WERI-Rb-1 (cell line): Measurements from ENCODE around the gene TAF13.

Experiments used
- DNase-seq: peaks from one replicate; pipeline ENCODE4 v3.0.0-alpha.2; 2020
- H3K27ac ChIP-seq: fragments of 250-450 bp; sonication (Bioruptor Pico); 2 replicates; pipeline ENCODE4 v1.5.1; 2020; ENCODE audit warnings: mild to moderate bottlenecking, moderate library complexity
- H3K27me3 ChIP-seq: fragments of 250-450 bp; sonication (Bioruptor Pico); 2 replicates; pipeline ENCODE4 v1.5.1; 2021; ENCODE audit warnings: mild to moderate bottlenecking, low read depth, moderate library complexity; ENCODE audit not compliant: insufficient read depth, severe bottlenecking
- H3K36me3 ChIP-seq: fragments of 250-450 bp; sonication (Bioruptor Pico); 2 replicates; pipeline ENCODE4 v1.5.1; 2020; ENCODE audit warnings: mild to moderate bottlenecking, moderate library complexity
- H3K4me3 ChIP-seq: 2 replicates; pipeline ENCODE4 v1.5.1; 2011; ENCODE audit warnings: low read depth, mild to moderate bottlenecking, control low read depth, low read length
- H3K9me3 ChIP-seq: fragments of 250-450 bp; sonication (Bioruptor Pico); 2 replicates; pipeline ENCODE4 v1.5.1; 2021; ENCODE audit warnings: mild to moderate bottlenecking, moderate library complexity; ENCODE audit not compliant: severe bottlenecking
- CTCF ChIP-seq: IDR thresholded peaks from 2 replicates; pipeline ENCODE4 v1.5.1; 2011; ENCODE audit warnings: low read depth, mild to moderate bottlenecking, control low read depth, inconsistent platforms, low read length

Gene TAF13

DNA sequence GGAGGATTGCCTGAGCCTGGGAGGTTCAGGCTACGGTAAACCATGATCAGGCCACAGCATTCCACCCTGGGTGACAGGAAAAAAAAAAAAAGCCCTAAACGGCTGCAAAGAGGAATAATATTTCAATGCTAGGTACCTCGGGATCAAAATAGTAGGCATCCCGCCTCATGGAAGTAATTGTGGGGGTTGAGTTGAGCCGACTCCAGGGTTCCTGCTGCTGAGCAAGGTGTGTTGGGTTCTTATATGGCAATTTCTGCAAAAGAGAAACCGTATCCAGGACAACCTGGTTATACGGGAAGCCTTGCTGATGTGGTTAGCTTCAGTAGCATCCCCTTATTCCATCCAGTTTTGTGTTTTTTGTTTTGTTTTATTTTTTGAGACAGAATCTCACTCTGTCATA, 32.0 kb upstream of the TAF13 start:
- TF ChIP-seq CTCF, result no peak
- Histone ChIP-seq H3K27me3 (no peaks in the 10 kb centered on the region), H3K27ac (no peak overlapping the region), H3K9me3 (no peaks in the 10 kb centered on the region), H3K36me3 (no peaks in the 10 kb centered on the region), H3K4me3 (no peak overlapping the region)
- DNase-seq, result no peak

- DNase-seq, result no peak
- TF ChIP-seq CTCF, result no peak
- H3K4me3 ChIP-seq, result no peak overlapping the region
- no peaks in the 10 kb centered on the region for H3K27me3 ChIP-seq
- H3K36me3 ChIP-seq, result peaks cover 6% of the 10 kb centered on the region
- no peak overlapping the region for H3K27ac ChIP-seq
- H3K9me3 ChIP-seq, result no peaks in the 10 kb centered on the region
These were observed 30.1 kb upstream of the TAF13 start for GRCh38 chr1:109105881-109106280.

DNA sequence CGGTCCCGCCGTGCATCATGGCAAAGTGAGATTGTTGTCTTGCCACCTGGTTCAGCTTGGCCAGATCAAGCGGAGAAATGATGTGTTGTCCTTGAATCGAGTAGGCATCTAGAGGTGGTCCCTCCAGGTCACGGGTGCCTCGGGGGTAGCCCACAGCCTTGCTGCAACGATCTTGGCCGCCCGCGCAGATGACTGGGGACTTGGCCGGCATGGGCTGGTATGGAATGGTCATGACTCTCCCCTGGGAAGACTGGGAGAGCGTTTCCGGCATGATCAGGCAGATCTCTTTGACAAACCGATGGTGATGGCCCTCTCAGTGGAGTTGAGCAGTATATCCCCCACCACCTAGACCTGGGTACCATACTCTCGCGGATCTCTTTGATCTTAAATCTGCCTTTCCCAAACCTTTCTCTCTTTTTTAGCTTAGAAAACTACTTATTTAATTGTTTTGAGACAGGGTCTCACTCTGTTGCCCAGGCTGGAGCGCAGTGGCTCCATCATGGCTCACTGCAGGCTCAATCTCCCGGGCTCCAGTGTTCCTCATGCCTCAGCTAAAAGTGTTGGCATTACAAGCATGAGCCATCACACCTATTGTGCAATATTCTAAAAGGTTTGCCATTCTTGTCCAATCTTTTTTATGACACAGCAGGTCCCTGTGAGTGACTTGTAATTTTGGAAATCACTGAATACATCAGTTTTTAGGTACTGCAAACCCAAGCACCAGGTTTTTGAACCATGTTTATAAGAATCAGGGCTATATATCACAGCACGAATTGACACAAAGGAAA, 28.8 kb upstream of the TAF13 start:
- Histone ChIP-seq H3K4me3 (no peak overlapping the region), H3K9me3 (no peaks in the 10 kb centered on the region), H3K27ac (no peak overlapping the region), H3K27me3 (no peaks in the 10 kb centered on the region), H3K36me3 (peaks cover 9% of the 10 kb centered on the region)
- no peak for DNase-seq
- TF ChIP-seq CTCF, result no peak

GRCh38 chr1:109099938-109100773, 24.4 kb upstream of the TAF13 start:
- Histone ChIP-seq H3K36me3 (peaks cover 9% of the 10 kb centered on the region), H3K9me3 (no peaks in the 10 kb centered on the region), H3K27ac (peak overlapping the region; percentile 92), H3K27me3 (no peaks in the 10 kb centered on the region), H3K4me3 (peak overlapping the region; percentile 87)
- DNase-seq, result peak; percentile 99
- peak; percentile 82 for TF ChIP-seq CTCF

- TF ChIP-seq CTCF, result no peak
These were observed 20.3 kb upstream of the TAF13 start for GRCh38 chr1:109096120-109096519.

More at GRCh38 chr1:109096120-109096519, 20.3 kb upstream of the TAF13 start:
- no peak overlapping the region for H3K4me3 ChIP-seq
- no peak overlapping the region for H3K27ac ChIP-seq
- H3K27me3 ChIP-seq, result no peaks in the 10 kb centered on the region
- DNase-seq, result no peak
- H3K36me3 ChIP-seq, result peaks cover 23% of the 10 kb centered on the region
- no peaks in the 10 kb centered on the region for H3K9me3 ChIP-seq
